A549 treated with dexamethasone at 1 μM for 4 hours (cell line): Measurements from ENCODE around the gene MRPL14. TPM values are rescaled to one million over a fixed set of nuclear protein-coding genes. Genes with fewer than 3 reads are reported as not detected.

Source experiments
- total RNA-seq: library from RNA; stranded (reverse); fragments of 200-300 nt; extraction: Qiagen RNA extraction; gene quantifications from 5 replicates; pipeline ENCODE4 v1.2.3, GENCODE V29; 2022

Gene MRPL14
- 54.0 to 64.0 TPM (median 61.6 TPM) in 5 replicates for total RNA-seq

DNA sequence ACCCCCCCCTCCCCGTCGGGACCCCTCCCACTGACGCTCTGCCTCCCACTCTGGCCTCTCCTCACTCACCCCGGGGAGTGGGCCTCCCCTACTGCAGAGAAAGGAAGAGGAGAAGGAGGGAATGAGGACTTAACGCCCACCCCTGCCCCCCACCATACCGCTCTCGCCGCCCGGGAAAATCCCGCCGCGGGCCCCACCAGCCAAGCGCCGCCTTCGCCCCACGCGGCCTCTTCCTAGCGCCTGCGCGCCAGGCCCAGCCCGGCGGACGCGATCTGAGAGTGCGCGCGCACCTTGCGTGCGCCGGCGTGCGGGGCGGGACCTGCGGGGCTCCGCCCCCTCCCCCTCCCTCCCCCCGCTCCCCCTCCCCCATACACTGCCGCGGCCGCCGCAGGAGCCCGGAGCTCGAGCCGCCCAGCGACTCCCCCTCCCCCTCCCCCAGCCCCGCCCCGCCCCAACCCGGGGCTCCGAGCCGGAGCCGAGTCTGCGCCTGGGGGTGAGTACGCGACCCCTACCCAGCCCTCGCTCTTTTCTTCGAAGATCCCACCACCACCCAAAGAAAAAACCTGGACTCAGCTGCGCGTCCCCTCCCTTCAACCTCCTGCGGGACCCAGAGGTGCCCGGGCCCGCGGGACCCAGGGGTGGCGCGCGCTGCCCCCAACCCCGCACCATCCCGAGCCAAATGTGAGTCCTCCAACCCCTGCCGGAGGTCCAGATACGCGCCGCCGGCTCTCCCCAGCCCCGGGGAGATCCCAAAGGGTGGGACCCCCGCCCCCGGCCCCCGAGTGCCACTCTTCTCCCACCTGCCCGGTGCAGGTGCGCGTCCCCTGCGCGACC, at the start of gene MRPL14, which contains the start of gene TMEM63B:
TSS of gene MRPL14 (minus strand) at position 267 of the 834 bp plus-strand sequence. CDS start 10,841 bp downstream, outside the sequence.
TSS of gene TMEM63B (plus strand) at position 369 of the 834 bp plus-strand sequence. CDS start 7,031 bp downstream, outside the sequence.

DNA sequence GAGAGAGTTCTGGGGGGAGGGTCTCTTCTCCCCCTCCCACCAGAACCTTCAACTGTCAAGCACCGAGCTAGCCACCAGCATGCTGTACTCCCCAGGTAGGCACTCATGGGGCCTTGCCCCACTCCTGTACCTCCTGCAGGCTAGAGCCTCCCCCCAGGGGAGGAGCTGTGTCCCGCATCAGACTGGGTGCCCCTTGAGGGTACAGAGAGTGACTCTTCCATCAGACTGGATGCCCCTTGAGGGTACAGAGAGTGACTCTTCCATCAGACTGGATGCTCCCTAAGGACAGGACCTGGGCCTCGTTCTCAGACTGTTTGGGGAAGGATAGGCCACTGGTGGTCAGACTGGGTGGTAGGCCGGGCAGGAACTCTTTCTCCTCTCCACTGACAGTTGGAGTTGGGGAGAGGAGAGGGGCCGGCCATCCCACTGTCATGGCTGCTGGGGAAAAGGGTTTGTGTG, 31.5 kb upstream of the MRPL14 start, which contains the start of gene CAPN11:
TSS of gene CAPN11 (plus strand) at position 51 of the 459 bp plus-strand sequence. CDS start at position 80, 29 bp downstream.

Other genes starting within 250 kb of the MRPL14 start
- 10.3 to 16.8 TPM (median 16.0 TPM) in 5 replicates for gene TMEM63B, start 102 bp upstream of the MRPL14 start, total RNA-seq
- not detected in 5 replicates for gene CAPN11, start 31.4 kb upstream of the MRPL14 start, total RNA-seq
- not detected in 5 replicates for gene MYMX, start 89.5 kb upstream of the MRPL14 start, total RNA-seq
- gene SLC29A1, start 96.1 kb upstream of the MRPL14 start, total RNA-seq, result 36.0 to 55.2 TPM (median 51.3 TPM) in 5 replicates
- 1,087 to 1,237 TPM (median 1,168 TPM) in 5 replicates for gene HSP90AB1, start 119.6 kb upstream of the MRPL14 start, total RNA-seq
- gene SLC35B2, start 130.1 kb upstream of the MRPL14 start, total RNA-seq, result 51.2 to 63.5 TPM (median 59.5 TPM) in 5 replicates
- gene NFKBIE, start 138.1 kb upstream of the MRPL14 start, total RNA-seq, result 6.0 to 7.1 TPM (median 6.1 TPM) in 5 replicates
- gene TMEM151B, start 143.0 kb upstream of the MRPL14 start, total RNA-seq, result 0.06 to 0.17 TPM (median 0.14 TPM) in 5 replicates
- gene AARS2, start 185.9 kb upstream of the MRPL14 start, total RNA-seq, result 5.2 to 8.1 TPM (median 6.9 TPM) in 5 replicates
- gene SPATS1, start 215.2 kb upstream of the MRPL14 start, total RNA-seq, result not detected in 5 replicates